ENCODE measurements around the gene AP1S1.
"Not testable (repeated sequence)": the region's sequence is repeated elsewhere in the genome, so short reads cannot be mapped to it uniquely, and the experiment has no call there.

AP1S1 gene

DNA sequence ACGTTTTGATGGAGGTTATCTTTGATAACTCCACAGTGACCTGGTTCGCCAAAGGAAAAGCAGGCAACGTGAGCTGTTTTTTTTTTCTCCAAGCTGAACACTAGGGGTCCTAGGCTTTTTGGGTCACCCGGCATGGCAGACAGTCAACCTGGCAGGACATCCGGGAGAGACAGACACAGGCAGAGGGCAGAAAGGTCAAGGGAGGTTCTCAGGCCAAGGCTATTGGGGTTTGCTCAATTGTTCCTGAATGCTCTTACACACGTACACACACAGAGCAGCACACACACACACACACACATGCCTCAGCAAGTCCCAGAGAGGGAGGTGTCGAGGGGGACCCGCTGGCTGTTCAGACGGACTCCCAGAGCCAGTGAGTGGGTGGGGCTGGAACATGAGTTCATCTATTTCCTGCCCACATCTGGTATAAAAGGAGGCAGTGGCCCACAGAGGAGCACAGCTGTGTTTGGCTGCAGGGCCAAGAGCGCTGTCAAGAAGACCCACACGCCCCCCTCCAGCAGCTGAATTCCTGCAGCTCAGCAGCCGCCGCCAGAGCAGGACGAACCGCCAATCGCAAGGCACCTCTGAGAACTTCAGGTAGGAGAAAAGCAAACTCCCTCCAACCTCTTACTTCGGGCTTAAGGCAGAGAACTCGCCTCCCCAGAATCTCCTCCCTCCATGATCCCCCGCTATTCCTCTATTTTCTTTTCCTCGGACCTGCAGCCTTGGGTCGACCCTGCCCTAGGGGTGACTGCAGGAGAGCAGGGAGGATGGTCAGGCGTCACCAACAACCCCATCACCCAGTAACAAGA lies 27.4 kb upstream of the AP1S1 start, which contains the start of gene SERPINE1:
Gene SERPINE1 (plus strand): TSS at position 454 of the 809 bp plus-strand sequence. CDS start 1,290 bp downstream, outside the sequence.
- Histone ChIP-seq H3K36me3 (no peaks in the 10 kb centered on the region), H3K4me3 (ENCODE audit: low read depth in 1 of 2, low read length in 1 of 2) (no peak within 1 kb of the TSS), H3K27me3 (peaks cover 74% of the 10 kb centered on the region), H3K4me1 (ENCODE audit: control insufficient read depth in 1 of 2, insufficient read depth in 1 of 2, low read depth in 1 of 2, low read length in 1 of 2) (no peaks in the 10 kb centered on the region), H3K27ac (no peak within 1 kb of the TSS), H3K9me3 (no peaks in the 10 kb centered on the region)
- TF ChIP-seq, protein P1, sequence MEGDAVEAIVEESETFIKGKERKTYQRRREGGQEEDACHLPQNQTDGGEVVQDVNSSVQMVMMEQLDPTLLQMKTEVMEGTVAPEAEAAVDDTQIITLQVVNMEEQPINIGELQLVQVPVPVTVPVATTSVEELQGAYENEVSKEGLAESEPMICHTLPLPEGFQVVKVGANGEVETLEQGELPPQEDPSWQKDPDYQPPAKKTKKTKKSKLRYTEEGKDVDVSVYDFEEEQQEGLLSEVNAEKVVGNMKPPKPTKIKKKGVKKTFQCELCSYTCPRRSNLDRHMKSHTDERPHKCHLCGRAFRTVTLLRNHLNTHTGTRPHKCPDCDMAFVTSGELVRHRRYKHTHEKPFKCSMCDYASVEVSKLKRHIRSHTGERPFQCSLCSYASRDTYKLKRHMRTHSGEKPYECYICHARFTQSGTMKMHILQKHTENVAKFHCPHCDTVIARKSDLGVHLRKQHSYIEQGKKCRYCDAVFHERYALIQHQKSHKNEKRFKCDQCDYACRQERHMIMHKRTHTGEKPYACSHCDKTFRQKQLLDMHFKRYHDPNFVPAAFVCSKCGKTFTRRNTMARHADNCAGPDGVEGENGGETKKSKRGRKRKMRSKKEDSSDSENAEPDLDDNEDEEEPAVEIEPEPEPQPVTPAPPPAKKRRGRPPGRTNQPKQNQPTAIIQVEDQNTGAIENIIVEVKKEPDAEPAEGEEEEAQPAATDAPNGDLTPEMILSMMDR (IDR thresholded peaks at IDR 0.05) = no peak

DNA sequence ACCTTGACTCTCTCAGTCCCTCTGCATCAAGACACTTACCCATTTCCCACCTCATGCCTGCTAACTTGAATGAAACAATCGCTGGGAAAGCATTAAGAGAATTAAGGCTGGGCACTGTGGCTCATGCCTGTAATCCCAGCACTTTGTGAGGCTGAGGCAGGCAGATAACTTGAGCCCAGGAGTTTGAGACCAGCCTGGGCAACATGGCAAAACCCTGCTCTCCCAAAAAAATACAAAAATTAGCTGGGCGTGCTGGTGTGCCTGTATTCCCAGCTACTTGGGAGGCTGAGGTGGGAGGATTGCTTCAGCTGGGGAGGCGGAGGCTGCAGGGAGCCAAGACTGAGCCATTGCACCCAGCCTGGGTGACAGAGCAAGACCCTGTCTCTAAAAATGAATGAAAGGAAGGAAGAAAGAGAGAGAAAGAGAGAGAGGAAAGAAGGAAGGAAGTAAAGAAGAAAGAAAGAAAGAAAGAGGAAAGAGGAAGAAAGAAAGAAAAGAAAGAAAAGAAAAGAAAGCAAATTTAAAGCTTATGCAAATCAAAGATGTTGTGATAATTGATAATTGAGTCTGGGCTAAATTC lies 26.7 kb upstream of the AP1S1 start:
- Histone ChIP-seq H3K27ac (no peak overlapping the region), H3K36me3 (no peaks in the 10 kb centered on the region), H3K4me1 (ENCODE audit: control insufficient read depth in 1 of 2, insufficient read depth in 1 of 2, low read depth in 1 of 2, low read length in 1 of 2) (no peaks in the 10 kb centered on the region), H3K9me3 (no peaks in the 10 kb centered on the region), H3K27me3 (peaks cover 70% of the 10 kb centered on the region), H3K4me3 (ENCODE audit: low read depth in 1 of 2, low read length in 1 of 2) (no peak overlapping the region)
- TF ChIP-seq, protein P1 (IDR thresholded peaks at IDR 0.05) = no peak

DNA sequence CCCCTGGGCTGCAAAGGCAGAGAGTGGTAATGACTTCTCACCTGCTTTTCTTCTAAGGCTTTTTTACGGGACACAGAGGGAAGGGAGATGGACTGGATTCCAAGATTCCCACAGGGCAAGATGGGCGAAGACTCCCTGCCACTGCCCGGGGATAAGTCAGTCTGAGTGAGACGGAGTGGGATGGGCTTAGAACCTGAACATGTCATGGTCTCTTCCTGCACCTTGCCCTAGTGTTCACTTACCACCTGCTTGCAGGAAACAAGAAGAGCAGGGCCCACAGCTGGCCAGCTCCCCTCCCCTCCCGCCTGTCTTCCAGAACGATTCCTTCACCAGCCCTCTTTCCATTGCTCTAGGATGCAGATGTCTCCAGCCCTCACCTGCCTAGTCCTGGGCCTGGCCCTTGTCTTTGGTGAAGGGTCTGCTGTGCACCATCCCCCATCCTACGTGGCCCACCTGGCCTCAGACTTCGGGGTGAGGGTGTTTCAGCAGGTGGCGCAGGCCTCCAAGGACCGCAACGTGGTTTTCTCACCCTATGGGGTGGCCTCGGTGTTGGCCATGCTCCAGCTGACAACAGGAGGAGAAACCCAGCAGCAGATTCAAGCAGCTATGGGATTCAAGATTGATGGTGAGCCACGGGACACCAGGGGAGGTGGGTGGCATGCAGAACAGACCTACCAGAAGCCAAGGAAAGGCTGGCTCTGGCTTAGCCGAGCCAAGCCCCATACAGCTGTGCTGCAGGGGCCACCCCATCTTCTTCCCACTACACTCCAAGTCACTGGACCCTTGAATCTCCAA lies 26.0 kb upstream of the AP1S1 start:
- Histone ChIP-seq H3K4me1 (ENCODE audit: control insufficient read depth in 1 of 2, insufficient read depth in 1 of 2, low read depth in 1 of 2, low read length in 1 of 2) (no peaks in the 10 kb centered on the region), H3K27ac (no peak overlapping the region), H3K36me3 (no peaks in the 10 kb centered on the region), H3K4me3 (ENCODE audit: low read depth in 1 of 2, low read length in 1 of 2) (no peak overlapping the region), H3K9me3 (no peaks in the 10 kb centered on the region), H3K27me3 (peaks cover 66% of the 10 kb centered on the region)
- TF ChIP-seq, protein P1 (IDR thresholded peaks at IDR 0.05) = no peak

DNA sequence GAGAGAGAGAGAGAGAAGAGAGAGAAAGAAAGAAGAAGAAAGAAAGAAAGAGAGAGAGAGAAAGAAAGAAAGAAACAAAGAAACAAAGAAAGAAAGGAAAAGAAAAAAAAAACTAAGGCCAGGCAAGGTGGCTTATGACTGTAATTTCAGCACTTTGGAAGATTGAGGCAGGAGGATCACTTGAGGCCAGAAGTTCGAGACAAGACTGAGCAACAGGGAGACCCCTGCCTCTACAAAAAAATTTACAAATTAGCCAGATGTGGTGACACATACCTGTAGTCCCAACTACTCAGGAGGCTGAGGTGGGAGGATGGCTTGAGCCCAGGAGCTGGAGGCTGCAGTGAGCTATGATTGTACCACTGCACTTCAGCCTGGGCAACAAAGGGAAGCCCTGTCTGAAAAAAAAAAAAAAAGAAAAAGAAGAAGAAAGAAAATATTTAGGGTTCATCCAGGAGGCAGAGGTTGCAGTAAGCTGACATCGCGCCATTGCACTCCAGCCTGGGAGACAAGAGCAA lies 24.6 kb upstream of the AP1S1 start:
- Histone ChIP-seq H3K4me1 (ENCODE audit: control insufficient read depth in 1 of 2, insufficient read depth in 1 of 2, low read depth in 1 of 2, low read length in 1 of 2) (no peaks in the 10 kb centered on the region), H3K27me3 (peaks cover 66% of the 10 kb centered on the region), H3K9me3 (no peaks in the 10 kb centered on the region), H3K36me3 (no peaks in the 10 kb centered on the region), H3K4me3 (ENCODE audit: low read depth in 1 of 2, low read length in 1 of 2) (no peak overlapping the region), H3K27ac (no peak overlapping the region)
- TF ChIP-seq, protein P1 (IDR thresholded peaks at IDR 0.05) = no peak

DNA sequence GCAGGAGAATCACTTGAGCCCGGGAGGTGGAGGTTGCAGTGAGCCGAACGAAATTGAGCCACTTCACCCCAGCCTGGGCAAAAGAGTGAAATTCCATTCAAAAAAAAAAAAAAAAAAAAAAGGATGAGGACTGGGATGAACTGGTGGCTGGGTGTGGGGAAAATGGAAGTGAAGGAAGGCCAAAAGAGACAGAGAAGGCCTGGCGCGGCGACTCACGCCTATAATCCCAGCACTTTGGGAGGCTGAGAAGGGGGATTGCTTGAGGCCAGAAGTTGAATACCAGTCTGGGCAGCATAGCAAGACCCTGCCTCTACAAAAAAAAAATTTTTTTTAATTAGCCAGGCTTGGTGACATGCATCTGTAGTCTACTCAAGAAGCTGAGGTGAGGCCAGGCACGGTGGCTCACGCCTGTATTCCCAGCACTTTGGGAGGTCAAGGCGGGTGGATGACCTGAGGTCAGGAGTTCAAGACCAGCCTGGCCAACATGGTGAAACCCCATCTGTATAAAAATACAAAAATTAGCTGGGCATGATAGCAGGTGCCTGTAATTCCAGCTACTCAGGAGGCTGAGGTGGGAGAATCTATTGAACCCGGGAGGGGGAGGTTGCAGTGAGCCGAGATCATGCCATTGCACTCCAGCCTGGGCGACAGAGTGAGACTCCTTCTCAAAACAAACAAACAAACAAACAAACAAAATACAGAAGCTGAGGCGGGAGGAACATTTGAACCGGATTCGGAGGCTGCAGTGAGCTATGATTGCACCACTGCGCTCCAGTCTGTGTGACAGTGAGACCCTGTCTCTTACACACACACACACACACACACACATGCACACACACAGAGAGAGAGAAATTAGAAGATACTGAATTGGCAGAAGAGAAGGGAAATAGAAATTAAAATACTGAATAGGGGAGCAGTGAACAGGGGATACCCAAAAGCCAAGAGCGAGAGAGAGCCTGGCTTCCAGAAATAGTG lies 21.4 kb upstream of the AP1S1 start:
- not testable (repeated sequence) for H3K4me3 ChIP-seq (ENCODE audit: low read depth in 1 of 2, low read length in 1 of 2)

More for the DNA sequence above, 21.4 kb upstream of the AP1S1 start:
- H3K27ac ChIP-seq; H3K9me3 ChIP-seq; H3K36me3 ChIP-seq; H3K4me1 ChIP-seq (ENCODE audit: control insufficient read depth in 1 of 2, insufficient read depth in 1 of 2, low read depth in 1 of 2, low read length in 1 of 2): not testable (repeated sequence)
- H3K27me3 ChIP-seq = peaks cover 63% of the 10 kb centered on the region

Data from neutrophil (primary cell).